Esophagus (tissue), 2 donors: ENCODE data around the gene SNX15. TPM values are rescaled to one million over a fixed set of nuclear protein-coding genes. Genes with fewer than 3 reads are reported as not detected.
"Not testable (repeated sequence)": the region's sequence is repeated elsewhere in the genome, so short reads cannot be mapped to it uniquely, and the experiment has no call there.

Experiments
- H3K27ac ChIP-seq, 2 donors: one replicate each; pipeline ENCODE4 v1.5.1; 2013; ENCODE audit warnings: low read depth in 2 of 2, mild to moderate bottlenecking in 2 of 2, inconsistent platforms in 1 of 2, low read length in 1 of 2, moderate library complexity in 1 of 2
- H3K27me3 ChIP-seq, 2 donors: one replicate each; pipeline ENCODE4 v1.6.1; 2013; ENCODE audit warnings: low read length in 2 of 2, control low read depth in 1 of 2, mild to moderate bottlenecking in 1 of 2; ENCODE audit not compliant: insufficient read depth in 2 of 2, control insufficient read depth in 1 of 2
- H3K36me3 ChIP-seq, 2 donors: one replicate each; pipeline ENCODE4 v1.6.1; 2013; ENCODE audit warnings: low read length in 1 of 2; ENCODE audit not compliant: control insufficient read depth in 2 of 2, insufficient read depth in 2 of 2
- H3K4me1 ChIP-seq, 2 donors: one replicate each; pipeline ENCODE4 v1.6.1; 2013; ENCODE audit warnings: low read length in 1 of 2; ENCODE audit not compliant: control insufficient read depth in 2 of 2, insufficient read depth in 2 of 2
- H3K4me3 ChIP-seq, 2 donors: one replicate each; pipeline ENCODE4 v1.5.1; 2013; ENCODE audit warnings: low read length in 2 of 2, mild to moderate bottlenecking in 2 of 2, low read depth in 1 of 2, moderate library complexity in 1 of 2
- H3K9me3 ChIP-seq, 2 donors: one replicate each; pipeline ENCODE4 v1.6.1; 2013; ENCODE audit warnings: mild to moderate bottlenecking in 2 of 2, low read depth in 1 of 2, low read length in 1 of 2, moderate library complexity in 1 of 2; ENCODE audit not compliant: control insufficient read depth in 2 of 2, insufficient read depth in 1 of 2
- WGBS, 2 donors: extraction: QIAGEN DNeasy Blood & Tissue Kit; methylation state at CpG; one replicate each; pipeline ENCODE4 v1.1.7; 2013; 5-methylcytosine and 5-hydroxymethylcytosine counted together
- polyA plus RNA-seq, 2 donors: library from polyadenylated mRNA; stranded (reverse); fragments of 200-250 nt; gene quantifications; one replicate each; pipeline ENCODE4 v1.2.3, GENCODE V29; 2013
- donor health status: healthy with polysubstance abuse.
- donor health status: Bipolar disorder and iron deficiency.

Gene SNX15
- 10 to 100 TPM; 14.7 to 15.6 TPM for polyA plus RNA-seq

- H3K36me3 ChIP-seq = peaks cover 0 to 7% of the 10 kb centered on the region in 2 donors
- H3K4me3 ChIP-seq = peak within 1 kb of the TSS; percentile 47 to 67
- no peaks in the 10 kb centered on the region for H3K4me1 ChIP-seq
- 1% methylated on average over 51 of the region's 51 CpGs for WGBS, 2 donors
- no peaks in the 10 kb centered on the region for H3K27me3 ChIP-seq
- no peaks in the 10 kb centered on the region for H3K9me3 ChIP-seq
- H3K27ac ChIP-seq = peak within 1 kb of the TSS; percentile 93 to 98
These were observed at the start of gene SNX15 for GRCh38 chr11:65027213-65028067. Gene SNX15, plus strand, starts transcription at chr11:65027439. Its CDS starts 99 bp downstream, at chr11:65027538.

- 74 to 91% methylated on average over 5 of the region's 5 CpGs for WGBS, 2 donors
- not testable (repeated sequence) for H3K9me3 ChIP-seq
These were observed 43.9 kb upstream of the SNX15 start for GRCh38 chr11:64983339-64983738.

GRCh38 chr11:64987998-64988854 is 39.0 kb upstream of the SNX15 start:
- 79 to 82% methylated on average over 6 of the region's 6 CpGs for WGBS, 2 donors
- H3K36me3 ChIP-seq = peaks cover 0 to 2% of the 10 kb centered on the region in 2 donors
- no peak overlapping the region for H3K27ac ChIP-seq

More at GRCh38 chr11:64983339-64983738, 43.9 kb upstream of the SNX15 start:
- H3K27ac ChIP-seq, H3K27me3 ChIP-seq, H3K4me3 ChIP-seq, H3K36me3 ChIP-seq, H3K4me1 ChIP-seq: not testable (repeated sequence)

GRCh38 chr11:64989416-64989815 is 37.8 kb upstream of the SNX15 start:
- H3K36me3 ChIP-seq = peaks cover 0 to 2% of the 10 kb centered on the region in 2 donors
- H3K4me1 ChIP-seq = peaks cover 0 to 2% of the 10 kb centered on the region in 2 donors
- H3K4me3 ChIP-seq = no peak overlapping the region
- whole genome bisulfite sequencing, 2 donors = 80 to 81% methylated on average over 13 of the region's 13 CpGs
- no peaks in the 10 kb centered on the region for H3K27me3 ChIP-seq
- no peaks in the 10 kb centered on the region for H3K9me3 ChIP-seq
- no peak overlapping the region for H3K27ac ChIP-seq

More at GRCh38 chr11:64987998-64988854, 39.0 kb upstream of the SNX15 start:
- H3K4me3 ChIP-seq = no peak overlapping the region
- H3K9me3 ChIP-seq = no peaks in the 10 kb centered on the region
- H3K4me1 ChIP-seq = peaks cover 0 to 2% of the 10 kb centered on the region in 2 donors
- H3K27me3 ChIP-seq = no peaks in the 10 kb centered on the region

- Histone ChIP-seq H3K27me3 (no peaks in the 10 kb centered on the region), H3K36me3 (peaks cover 0 to 2% of the 10 kb centered on the region in 2 donors), H3K27ac (no peak overlapping the region), H3K4me1 (peaks cover 0 to 2% of the 10 kb centered on the region in 2 donors), H3K4me3 (no peak overlapping the region), H3K9me3 (no peaks in the 10 kb centered on the region)
- WGBS, 2 donors = 53 to 56% methylated on average over 15 of the region's 15 CpGs
These were observed 36.9 kb upstream of the SNX15 start for GRCh38 chr11:64990222-64990923.

GRCh38 chr11:64994318-64994717 is 32.9 kb upstream of the SNX15 start:
- no peak overlapping the region for H3K4me3 ChIP-seq
- WGBS, 2 donors = 91 to 92% methylated on average over 7 of the region's 7 CpGs
- no peaks in the 10 kb centered on the region for H3K9me3 ChIP-seq
- no peaks in the 10 kb centered on the region for H3K36me3 ChIP-seq
- no peaks in the 10 kb centered on the region for H3K27me3 ChIP-seq
- peaks cover 0 to 4% of the 10 kb centered on the region in 2 donors for H3K4me1 ChIP-seq
- H3K27ac ChIP-seq = no peak overlapping the region

GRCh38 chr11:64996327-64996709 is 30.9 kb upstream of the SNX15 start:
- no peaks in the 10 kb centered on the region for H3K36me3 ChIP-seq
- peak overlapping the region in 1 of 2 donors; percentile 35 for H3K4me3 ChIP-seq
- H3K27ac ChIP-seq = peak overlapping the region in 1 of 2 donors; percentile 17
- no peaks in the 10 kb centered on the region for H3K27me3 ChIP-seq
- H3K4me1 ChIP-seq = peaks cover 0 to 4% of the 10 kb centered on the region in 2 donors
- H3K9me3 ChIP-seq = no peaks in the 10 kb centered on the region
- 39 to 48% methylated on average over 11 of the region's 11 CpGs for WGBS, 2 donors

GRCh38 chr11:64996710-64997380 is 30.4 kb upstream of the SNX15 start, which contains the start of gene BATF2:
Gene BATF2, minus strand, starts transcription at chr11:64996971. Its CDS starts 57 bp downstream, at chr11:64996914.
- Histone ChIP-seq H3K27me3 (no peaks in the 10 kb centered on the region), H3K27ac (peak within 1 kb of the TSS; percentile 36 to 40), H3K36me3 (no peaks in the 10 kb centered on the region), H3K4me3 (peak within 1 kb of the TSS in 1 of 2 donors; percentile 35), H3K9me3 (no peaks in the 10 kb centered on the region), H3K4me1 (peaks cover 0 to 4% of the 10 kb centered on the region in 2 donors)
- 16 to 26% methylated on average over 9 of the region's 9 CpGs for WGBS, 2 donors
